HG02623 (cell line): ENCODE results near the gene IP6K1.
A peak's percentile ranks its signal among the peaks of the same experiment; 100 is the strongest.
"Not testable (repeated sequence)": the region's sequence is repeated elsewhere in the genome, so short reads cannot be mapped to it uniquely, and the experiment has no call there.

Source experiments
- ATAC-seq: cut with Tn5 transposase; IDR thresholded peaks from one replicate; pipeline ENCODE4 v1.9.1; 2021; ENCODE audit warnings: moderate library complexity; ENCODE audit not compliant: unreplicated experiment

The IP6K1 gene

DNA sequence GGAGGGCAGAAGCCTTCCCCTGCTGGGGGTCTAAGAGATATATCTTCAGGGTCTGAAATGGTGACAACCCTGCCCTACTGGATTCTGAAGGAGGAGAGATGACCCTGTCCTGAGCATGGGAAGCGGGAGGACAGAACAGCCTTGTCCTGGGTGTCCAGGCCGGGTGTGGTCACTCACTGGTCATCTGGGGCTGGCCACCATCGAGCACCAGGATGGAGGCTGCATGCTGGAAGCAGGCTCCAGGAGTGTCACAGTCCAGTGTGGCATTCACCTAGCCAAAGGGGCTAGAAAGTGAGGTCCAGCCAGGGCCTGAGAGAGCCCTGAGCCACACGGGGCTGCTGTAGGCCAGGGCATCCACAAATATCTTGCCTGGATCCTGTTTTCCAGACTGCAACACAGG is 8.1 kb upstream of the IP6K1 start:
- no peak for ATAC-seq

- ATAC-seq = no peak
Measured at GRCh38 chr3:49793486-49794085, 7.2 kb upstream of the IP6K1 start.

- ATAC-seq = no peak
Measured at GRCh38 chr3:49792371-49793150, 6.2 kb upstream of the IP6K1 start.

- ATAC-seq = no peak
Measured at GRCh38 chr3:49791571-49791970, 5.2 kb upstream of the IP6K1 start.

GRCh38 chr3:49790626-49791411 is 4.5 kb upstream of the IP6K1 start:
- no peak for ATAC-seq

GRCh38 chr3:49788056-49788455 is 1.7 kb upstream of the IP6K1 start:
- ATAC-seq = no peak

GRCh38 chr3:49787536-49787935 is 1.2 kb upstream of the IP6K1 start:
- ATAC-seq = no peak

GRCh38 chr3:49787182-49787464 is 781 bp upstream of the IP6K1 start:
- no peak for ATAC-seq

DNA sequence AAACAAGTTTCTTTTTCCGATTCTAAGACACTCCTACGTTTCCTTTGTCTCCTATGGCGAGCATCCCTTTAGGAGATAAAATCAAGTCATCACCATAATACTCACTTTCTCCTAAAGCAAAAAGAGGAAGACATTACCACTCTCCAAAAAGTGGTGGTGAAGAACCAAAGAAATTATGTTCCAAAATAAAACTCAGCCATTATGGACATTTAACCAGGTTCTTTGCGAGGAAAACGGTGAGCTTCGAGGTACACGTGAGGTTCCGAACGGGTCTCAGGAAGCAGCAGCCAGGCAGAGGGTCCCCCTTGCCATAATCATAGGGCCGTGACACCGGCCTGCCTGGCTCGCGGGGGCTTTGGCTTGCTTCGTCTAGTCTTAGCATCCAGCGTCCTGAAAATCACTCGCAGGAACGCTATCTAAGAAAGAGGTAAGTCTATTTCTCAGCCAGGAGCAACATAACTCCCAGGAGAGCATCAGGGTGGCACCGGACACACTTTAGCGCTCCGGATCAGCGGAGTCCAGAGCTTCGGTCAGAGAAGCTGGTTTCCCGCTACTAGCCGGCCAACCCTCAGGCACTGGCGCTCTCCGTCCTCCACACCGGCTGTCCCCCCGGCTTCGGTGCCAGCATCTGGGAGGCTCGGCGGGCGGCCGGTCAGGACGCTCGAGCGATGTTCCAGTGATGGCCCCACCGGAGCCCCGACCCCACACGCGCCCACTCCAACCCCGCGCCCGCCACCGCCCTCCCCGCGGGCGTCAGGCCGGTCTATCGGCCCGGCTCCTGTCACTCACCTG is 581 bp downstream of the IP6K1 start:
- ATAC-seq = peak; percentile 28

DNA sequence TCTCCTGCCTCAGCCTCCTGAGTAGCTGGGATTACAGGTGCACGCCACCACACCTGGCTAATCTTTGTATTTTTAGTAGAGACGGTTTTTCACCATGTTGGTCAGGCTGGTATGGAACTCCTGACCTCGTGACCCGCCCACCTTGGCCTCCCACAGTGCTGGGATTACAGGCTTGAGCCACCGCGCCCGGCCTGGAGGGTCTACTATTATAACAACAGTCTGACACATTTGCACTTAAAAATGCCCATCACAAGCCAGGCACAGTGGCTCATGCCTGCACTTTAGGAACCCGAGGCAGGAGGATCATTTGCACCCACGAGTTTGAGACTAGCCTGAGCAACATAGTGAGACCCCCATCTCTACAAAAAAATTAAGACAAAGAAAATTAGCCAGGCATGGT is 4.1 kb downstream of the IP6K1 start:
- not testable (repeated sequence) for ATAC-seq

GRCh38 chr3:49781415-49782199 is 4.7 kb downstream of the IP6K1 start:
- no peak for ATAC-seq

DNA sequence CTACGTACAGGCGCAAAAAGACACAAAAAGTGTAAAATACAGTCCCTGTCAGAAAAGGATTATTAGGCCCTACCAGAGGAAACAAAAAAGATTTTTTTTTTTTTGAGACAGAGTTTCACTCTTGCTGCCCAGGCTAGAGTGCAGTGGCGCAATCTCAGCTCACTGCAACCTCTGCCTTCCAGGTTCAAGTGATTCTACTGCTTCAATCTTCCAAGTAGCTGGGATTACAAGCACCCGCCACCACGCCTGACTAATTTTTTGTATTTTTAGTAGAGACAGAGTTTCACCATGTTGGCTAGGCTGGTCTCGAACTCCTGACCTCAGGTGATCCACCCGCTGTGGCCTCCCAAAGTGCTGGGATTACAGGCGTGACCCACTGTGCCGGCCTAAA is 5.4 kb downstream of the IP6K1 start:
- not testable (repeated sequence) for ATAC-seq

DNA sequence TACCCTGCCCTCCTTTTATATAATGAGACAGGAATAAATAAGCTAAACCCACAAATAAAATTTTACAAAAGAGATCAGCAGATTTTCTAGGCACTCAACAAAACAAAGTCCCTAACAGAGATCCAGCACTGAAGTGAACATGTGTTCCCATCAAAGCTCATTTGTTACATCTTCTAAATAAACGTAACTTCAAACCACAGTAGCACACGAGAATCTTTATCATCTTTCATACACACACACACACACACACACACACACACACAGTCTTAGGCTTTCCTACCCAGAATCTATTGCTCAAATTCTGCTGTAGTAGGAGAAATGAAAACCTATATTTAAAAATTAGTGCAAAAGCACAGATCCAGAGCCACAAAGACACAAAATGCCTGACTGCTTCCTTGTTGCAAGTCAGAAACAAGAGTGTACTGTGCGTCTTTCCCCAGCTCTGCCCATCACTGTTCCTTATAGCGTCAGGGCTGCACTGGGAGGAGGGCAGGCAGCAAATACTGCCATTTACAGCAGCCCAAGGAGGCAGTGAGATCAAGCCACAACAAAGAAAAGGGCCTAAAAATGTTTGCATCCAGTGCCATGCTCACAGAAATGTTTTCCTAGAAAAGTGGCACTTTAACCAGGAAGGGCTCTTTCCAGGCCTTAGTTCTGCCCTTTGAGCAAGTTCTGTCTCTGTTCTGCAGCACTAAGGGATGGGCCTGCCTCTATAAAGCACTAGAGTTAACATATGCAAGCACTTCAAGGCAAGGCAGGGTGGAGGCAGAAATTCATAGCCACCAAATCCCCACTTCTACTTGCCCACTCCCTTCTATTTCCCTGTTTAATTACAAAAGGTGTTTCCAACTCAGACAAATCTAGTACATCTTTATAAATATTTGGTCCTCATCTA is 6.0 kb downstream of the IP6K1 start:
- no peak for ATAC-seq

DNA sequence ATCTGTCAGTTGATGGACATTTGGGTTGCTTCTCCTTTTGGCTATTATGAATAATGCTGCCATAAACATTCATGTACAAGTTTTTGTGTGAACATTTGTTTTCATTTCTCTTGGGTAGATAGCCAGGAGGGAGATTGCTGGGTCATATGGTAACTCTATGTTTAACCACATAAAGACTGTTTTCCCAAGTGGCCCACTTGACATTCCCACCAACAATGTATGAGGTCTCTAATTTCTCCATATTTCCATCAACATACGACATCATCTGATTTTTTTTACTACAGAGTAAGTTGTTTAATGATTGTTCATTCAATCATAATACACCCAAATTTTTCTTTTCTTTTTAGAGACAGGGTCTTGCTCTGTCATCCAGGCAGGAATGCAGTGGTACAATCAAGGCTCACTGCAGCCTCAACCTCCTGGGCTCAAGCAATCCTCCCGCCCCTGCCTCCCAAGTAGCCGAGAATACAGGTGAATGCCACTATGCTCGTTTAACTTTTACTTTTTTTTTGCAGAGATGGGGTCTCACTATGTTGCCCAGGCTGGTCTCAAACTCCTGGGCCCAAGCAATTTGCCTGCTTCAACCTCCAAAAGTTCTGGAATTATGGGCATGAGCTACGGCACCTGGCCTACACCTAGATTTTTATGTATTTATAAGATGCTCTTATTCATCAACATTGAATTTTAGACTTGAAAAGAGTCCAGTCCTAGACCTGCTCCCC is 6.8 kb downstream of the IP6K1 start:
- ATAC-seq = no peak

GRCh38 chr3:49776101-49776500 is 10.2 kb downstream of the IP6K1 start:
- not testable (repeated sequence) for ATAC-seq

- ATAC-seq = no peak
Measured at GRCh38 chr3:49775538-49775937, 10.8 kb downstream of the IP6K1 start.

- no peak for ATAC-seq
Measured at GRCh38 chr3:49772703-49773102, 13.6 kb downstream of the IP6K1 start.

- no peak for ATAC-seq
Measured at GRCh38 chr3:49771340-49771938, 14.9 kb downstream of the IP6K1 start.

GRCh38 chr3:49769926-49770325 is 16.4 kb downstream of the IP6K1 start:
- no peak for ATAC-seq
